Loucy (cell line): ENCODE data around the gene TES.
"Not testable (repeated sequence)": the region's sequence is repeated elsewhere in the genome, so short reads cannot be mapped to it uniquely, and the experiment has no call there.

Source experiments
- CTCF ChIP-seq: fragments of 200-600 bp; sonication (generic); conservative IDR thresholded peaks from 2 replicates; pipeline ENCODE4 v1.5.1; 2014; ENCODE audit warnings: mild to moderate bottlenecking, antibody characterized with exemption, low read length
- EZH2phosphoT487 ChIP-seq: fragments of 200-600 bp; IDR thresholded peaks from 2 replicates; pipeline ENCODE4 v1.6.1; 2018; ENCODE audit warnings: antibody characterized with exemption, mild to moderate bottlenecking, moderate library complexity, borderline replicate concordance

GRCh38 chr7:116295903-116296302 lies 85.6 kb downstream of the TES start:
- not testable (repeated sequence) for TF ChIP-seq CTCF, EZH2phosphoT487
